ENCODE results near the gene SLC15A5. TPM values are rescaled to one million over a fixed set of nuclear protein-coding genes. Genes with fewer than 3 reads are reported as not detected.

SLC15A5 gene
- total RNA-seq, 2 experiments from 2014 or later: not detected

Other genes with a start within 250 kb of the SLC15A5 start
- gene MGST1, start 70.0 kb upstream of the SLC15A5 start, total RNA-seq: not detected

Measured in activated naive CD8-positive, alpha-beta T cell treated with anti-CD3 and anti-CD28 coated beads for 36 hours (primary cell).